AG04449 (cell line): Measurements from ENCODE around the gene TMEM43.

Experiments
- CTCF ChIA-PET: fragments of 350-600 bp; formaldehyde crosslinking; extraction: SDS; loops from one replicate; lab custom pipeline; 2021; ENCODE audit warnings: antibody characterized with exemption; lab: Yijun Ruan, JAX
- POLR2A ChIA-PET: fragments of 400-600, 350-600 bp; formaldehyde crosslinking; extraction: SDS; loops from one replicate; lab custom pipeline; 2020; ENCODE audit warnings: antibody characterized with exemption, inconsistent platforms; lab: Yijun Ruan, JAX
- DNase-seq: peaks from one replicate; pipeline ENCODE4 v3.0.0-alpha.2; 2010; ENCODE audit warnings: low read depth, low spot score
- H3K4me3 ChIP-seq: 2 replicates; pipeline ENCODE4 v1.5.1; 2011; ENCODE audit warnings: low read depth, mild to moderate bottlenecking, control low read depth, low read length
- TF ChIP-seq, protein P1 (sequence below): IDR thresholded peaks from one replicate; pipeline ENCODE4 v1.5.1; 2011; ENCODE audit warnings: mild to moderate bottlenecking, moderate library complexity, low read length, control low read depth, inconsistent platforms; ENCODE audit not compliant: insufficient read depth; ENCODE audit errors: missing control alignments

Gene TMEM43

DNA sequence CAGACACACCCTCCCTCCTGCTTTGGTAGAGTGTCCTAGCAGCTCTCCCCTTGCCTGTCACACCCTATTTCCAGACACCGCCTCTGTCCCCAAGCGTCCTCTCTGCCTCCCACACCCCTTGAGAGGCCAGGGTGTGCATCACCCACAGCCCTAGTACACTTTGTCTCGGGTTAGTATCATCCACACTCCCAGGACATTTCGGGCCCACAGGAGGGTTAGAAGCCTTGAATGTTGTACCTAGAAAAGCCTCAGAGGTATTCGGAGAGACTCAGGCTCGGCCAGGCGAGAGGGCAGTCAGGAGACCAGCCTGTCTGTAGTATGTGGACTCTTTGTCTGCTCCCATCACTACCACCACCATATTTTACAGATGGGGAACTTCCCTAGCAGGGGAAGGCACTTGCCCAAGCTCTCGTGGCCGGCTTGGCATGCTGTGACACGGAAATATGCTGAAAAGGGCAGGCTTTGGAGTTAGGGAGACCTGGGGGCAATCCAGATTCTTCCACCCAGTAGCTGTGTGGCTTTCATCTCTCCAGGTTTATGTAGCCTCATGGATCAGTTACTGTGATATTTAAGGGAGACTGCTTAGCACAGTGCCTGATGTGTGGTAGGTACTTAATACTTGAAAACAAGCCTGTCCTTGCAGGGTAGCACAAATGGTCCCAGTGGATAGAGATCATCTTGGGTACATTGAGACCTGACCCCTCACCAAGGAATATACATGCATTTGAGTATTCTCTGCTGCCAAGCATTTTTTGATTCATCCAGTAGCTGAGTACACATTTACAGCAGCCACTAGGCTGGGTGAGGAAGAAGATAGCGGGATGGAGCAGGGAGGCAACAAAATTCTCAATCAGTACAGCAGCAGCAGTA lies 1.4 kb downstream of the TMEM43 start:
- H3K4me3 ChIP-seq = peak overlapping the region; percentile 100
- TF ChIP-seq, protein P1, sequence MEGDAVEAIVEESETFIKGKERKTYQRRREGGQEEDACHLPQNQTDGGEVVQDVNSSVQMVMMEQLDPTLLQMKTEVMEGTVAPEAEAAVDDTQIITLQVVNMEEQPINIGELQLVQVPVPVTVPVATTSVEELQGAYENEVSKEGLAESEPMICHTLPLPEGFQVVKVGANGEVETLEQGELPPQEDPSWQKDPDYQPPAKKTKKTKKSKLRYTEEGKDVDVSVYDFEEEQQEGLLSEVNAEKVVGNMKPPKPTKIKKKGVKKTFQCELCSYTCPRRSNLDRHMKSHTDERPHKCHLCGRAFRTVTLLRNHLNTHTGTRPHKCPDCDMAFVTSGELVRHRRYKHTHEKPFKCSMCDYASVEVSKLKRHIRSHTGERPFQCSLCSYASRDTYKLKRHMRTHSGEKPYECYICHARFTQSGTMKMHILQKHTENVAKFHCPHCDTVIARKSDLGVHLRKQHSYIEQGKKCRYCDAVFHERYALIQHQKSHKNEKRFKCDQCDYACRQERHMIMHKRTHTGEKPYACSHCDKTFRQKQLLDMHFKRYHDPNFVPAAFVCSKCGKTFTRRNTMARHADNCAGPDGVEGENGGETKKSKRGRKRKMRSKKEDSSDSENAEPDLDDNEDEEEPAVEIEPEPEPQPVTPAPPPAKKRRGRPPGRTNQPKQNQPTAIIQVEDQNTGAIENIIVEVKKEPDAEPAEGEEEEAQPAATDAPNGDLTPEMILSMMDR = no peak
- CTCF ChIA-PET = interaction anchor here (1.0 to 2.7 kb wide), 8 partner anchors 8 to 472 kb away, joined by 3 to 18 read pairs (median 8); no protein-coding TSS in a partner anchor
- no peak for DNase-seq
- POLR2A ChIA-PET = interaction anchor here (1.0 to 2.5 kb wide), 9 partner anchors 8 to 85 kb away, joined by 3 to 33 read pairs (median 10); partner anchors contain the start of genes LSM3 and XPC

DNA sequence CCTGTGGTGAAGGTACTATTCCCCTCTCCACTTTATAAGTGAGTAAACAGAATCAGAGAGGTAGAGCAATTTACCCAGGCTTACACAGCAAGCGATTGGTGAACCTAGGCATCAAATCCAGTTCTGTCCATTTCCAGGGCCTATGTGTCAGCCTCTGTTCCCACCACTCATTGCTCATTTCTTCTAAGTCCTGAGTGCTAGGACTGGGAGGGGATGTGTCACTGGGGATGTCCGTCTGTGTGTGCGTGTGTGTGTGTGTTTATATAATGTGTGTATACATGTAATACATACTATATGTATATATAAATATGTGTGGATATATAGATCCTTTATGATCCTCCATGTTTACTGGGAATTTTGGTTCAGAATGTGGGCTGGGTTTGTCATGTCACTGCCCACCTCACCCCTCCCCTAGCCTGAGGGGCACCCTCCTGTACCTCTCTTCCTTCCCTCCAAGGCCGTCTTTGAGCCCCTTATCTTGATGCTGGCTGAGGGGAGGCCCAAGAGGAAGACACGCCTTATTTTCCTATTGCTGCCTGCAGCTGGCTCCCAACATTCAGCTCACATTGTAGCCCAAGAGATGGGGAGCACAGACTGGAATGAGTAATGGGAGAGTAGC lies 2.1 kb downstream of the TMEM43 start:
- POLR2A ChIA-PET = interaction anchor here (1.0 to 2.5 kb wide), 2 partner anchors 51 to 275 kb away, joined by 3 to 22 read pairs; partner anchors contain the start of genes LSM3, SLC6A6 and XPC
- CTCF ChIA-PET = interaction anchor here (2.7 kb wide), 1 partner anchor 230 kb away, joined by 18 read pairs; no protein-coding TSS in a partner anchor
- H3K4me3 ChIP-seq = peak overlapping the region; percentile 100
- TF ChIP-seq, protein P1 = no peak
- no peak for DNase-seq

DNA sequence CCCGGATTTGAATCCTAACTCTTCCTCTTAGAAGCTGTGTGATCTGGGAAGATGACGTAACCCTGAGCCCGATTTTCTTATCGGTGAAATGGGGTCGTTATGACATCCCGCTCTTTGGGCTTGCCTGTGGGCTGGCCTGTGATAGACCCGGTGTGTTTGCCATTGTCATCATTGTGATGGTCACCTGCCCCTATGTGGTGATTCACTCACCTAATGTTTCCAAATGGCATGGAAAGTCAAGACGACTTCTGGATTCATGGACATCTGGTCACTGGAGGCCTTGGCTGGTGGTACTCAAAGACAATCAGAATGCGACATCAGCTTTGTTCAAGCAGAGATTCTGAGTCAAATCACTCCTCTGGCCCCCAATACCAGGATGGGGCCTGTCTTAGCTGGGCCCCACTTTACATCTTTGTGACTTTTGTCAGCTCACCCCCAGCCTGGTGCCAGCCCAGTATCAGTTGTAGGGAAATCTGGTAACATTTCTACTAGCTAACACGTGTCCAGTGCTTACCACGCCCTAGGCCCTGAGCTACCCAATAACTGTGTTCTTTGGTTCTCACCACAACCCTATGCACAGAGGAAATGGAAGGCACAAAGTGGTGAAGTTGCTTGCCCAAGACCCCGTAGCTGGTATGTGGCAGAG lies 2.8 kb downstream of the TMEM43 start:
- no peak for DNase-seq
- POLR2A ChIA-PET = interaction anchor here (1.0 kb wide), 1 partner anchor 275 kb away, joined by 3 read pairs; the partner anchor contains the start of gene SLC6A6
- CTCF ChIA-PET = interaction anchor here (2.7 kb wide), 1 partner anchor 231 kb away, joined by 18 read pairs; no protein-coding TSS in a partner anchor
- TF ChIP-seq, protein P1 = no peak
- H3K4me3 ChIP-seq = no peak overlapping the region; the same call in 1 of the 2 replicates

DNA sequence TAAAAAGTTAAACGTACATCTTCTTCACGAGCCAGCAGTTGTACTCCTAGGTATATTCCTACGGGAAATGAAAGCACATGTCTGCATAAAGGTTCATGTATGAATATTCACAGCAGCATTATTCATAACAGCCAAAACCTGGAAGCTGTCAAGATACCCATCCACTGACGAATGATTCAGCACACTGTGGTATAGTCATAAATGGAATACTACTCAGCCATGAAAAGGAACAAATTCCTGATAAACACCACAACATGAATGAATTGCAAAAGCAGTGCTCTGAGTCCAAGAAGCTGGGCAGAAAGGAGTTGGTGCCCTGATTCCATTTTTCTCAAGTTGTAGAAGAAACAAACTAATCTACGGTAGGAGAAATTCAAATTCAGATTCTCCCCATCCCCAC lies 3.9 kb downstream of the TMEM43 start:
- CTCF ChIA-PET = no interaction called here
- H3K4me3 ChIP-seq = no peak overlapping the region
- no peak for DNase-seq
- TF ChIP-seq, protein P1 = no peak
- POLR2A ChIA-PET = no interaction called here

DNA sequence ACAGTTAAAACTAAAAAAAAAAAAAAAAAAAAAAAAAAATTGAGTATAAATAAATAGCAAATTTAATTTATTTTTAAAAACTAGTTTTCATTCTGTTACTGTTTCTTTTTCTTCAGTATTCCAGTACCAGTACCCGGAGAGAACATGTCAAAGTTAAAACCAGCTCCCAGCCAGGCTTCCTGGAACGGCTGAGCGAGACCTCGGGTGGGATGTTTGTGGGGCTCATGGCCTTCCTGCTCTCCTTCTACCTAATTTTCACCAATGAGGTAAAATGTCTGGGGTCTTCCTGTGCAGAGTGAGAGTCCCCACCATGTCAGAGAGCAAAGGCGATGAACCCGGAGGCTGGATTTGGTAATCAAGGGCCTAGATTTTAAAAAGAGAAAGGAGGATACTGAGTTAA lies 4.4 kb downstream of the TMEM43 start:
- no peak overlapping the region for H3K4me3 ChIP-seq
- POLR2A ChIA-PET = no interaction called here
- TF ChIP-seq, protein P1 = no peak
- no peak for DNase-seq
- CTCF ChIA-PET = interaction anchor here (0.7 kb wide), 1 partner anchor 583 kb away, joined by 3 read pairs; no protein-coding TSS in a partner anchor
